SU-DHL-6 (cell line): ENCODE results near the gene SUGCT.

Source experiments
- H2AFZ ChIP-seq: fragments of 200-600 bp; sonication (generic); 2 replicates; pipeline ENCODE4 v1.6.1; 2014; ENCODE audit warnings: low read depth, mild to moderate bottlenecking, moderate library complexity, mixed read lengths, antibody characterized with exemption, low read length; ENCODE audit not compliant: severe bottlenecking
- H3F3A ChIP-seq: fragments of 200-600 bp; shearing (Covaris generic); 2 replicates; pipeline ENCODE4 v1.6.0; 2016; ENCODE audit warnings: antibody characterized with exemption, mild to moderate bottlenecking; ENCODE audit not compliant: insufficient read depth
- H3K27ac ChIP-seq: fragments of 200-600 bp; sonication (generic); 2 replicates; pipeline ENCODE4 v1.5.1; 2016; ENCODE audit warnings: low read depth, mild to moderate bottlenecking, low read length, moderate library complexity, mixed read lengths
- H3K27me3 ChIP-seq: fragments of 200-600 bp; sonication (generic), shearing (Covaris generic); 2 replicates; pipeline ENCODE4 v1.6.0; 2014; ENCODE audit warnings: mild to moderate bottlenecking, low read length
- H3K36me3 ChIP-seq: fragments of 200-600 bp; sonication (generic); 2 replicates; pipeline ENCODE4 v1.6.1; 2014; ENCODE audit warnings: mild to moderate bottlenecking, low read length, mixed read lengths
- H3K4me2 ChIP-seq: fragments of 300-600, 200-600 bp; shearing (Covaris generic), sonication (generic); 2 replicates; pipeline ENCODE4 v1.6.0; 2014; ENCODE audit warnings: low read length, low read depth, mild to moderate bottlenecking; ENCODE audit not compliant: poor library complexity, severe bottlenecking
- H3K4me3 ChIP-seq: fragments of 200-600 bp; sonication (generic); 2 replicates; pipeline ENCODE4 v1.5.1; 2014; ENCODE audit warnings: antibody characterized with exemption, low read length, mild to moderate bottlenecking, mixed read lengths; ENCODE audit not compliant: insufficient read depth, poor library complexity, severe bottlenecking
- H3K79me2 ChIP-seq: fragments of 200-600 bp; sonication (generic); 2 replicates; pipeline ENCODE4 v1.6.1; 2014; ENCODE audit warnings: mild to moderate bottlenecking, low read length, moderate library complexity; ENCODE audit not compliant: insufficient read depth
- H3K9ac ChIP-seq: fragments of 200-600 bp; sonication (generic); 2 replicates; pipeline ENCODE4 v1.7.0; 2014; ENCODE audit warnings: mild to moderate bottlenecking, low read length
- H3K9me2 ChIP-seq: fragments of 200-600 bp; sonication (generic); replicated peaks from 2 replicates; pipeline ENCODE4 v1.6.1; 2014; ENCODE audit warnings: low read length; ENCODE audit not compliant: insufficient read depth
- H3K9me3 ChIP-seq: fragments of 200-600 bp; sonication (generic); 2 replicates; pipeline ENCODE4 v1.6.1; 2014; ENCODE audit warnings: low read length, mixed read lengths; ENCODE audit not compliant: insufficient read depth
- H4K20me1 ChIP-seq: fragments of 200-600 bp; sonication (generic); 2 replicates; pipeline ENCODE4 v1.6.1; 2014; ENCODE audit warnings: low read depth, mild to moderate bottlenecking, antibody characterized with exemption, low read length, moderate library complexity, mixed read lengths
- CTCF ChIP-seq: fragments of 200-600 bp; sonication (generic); IDR thresholded peaks from one replicate; pipeline ENCODE4 v1.5.1; 2017; ENCODE audit warnings: antibody characterized with exemption, mild to moderate bottlenecking, low read length, moderate library complexity; ENCODE audit not compliant: insufficient read depth, poor library complexity, severe bottlenecking
- EZH2phosphoT487 ChIP-seq: fragments of 200-600 bp; sonication (generic), shearing (Covaris generic); conservative IDR thresholded peaks from 2 replicates; pipeline ENCODE4 v1.6.1; 2018; ENCODE audit warnings: mild to moderate bottlenecking, antibody characterized with exemption, low read length, moderate library complexity, mixed read lengths

SUGCT gene

GRCh38 chr7:40711706-40712105, 576.9 kb downstream of the SUGCT start:
- Histone ChIP-seq H2AFZ (no peak overlapping the region), H3F3A (no peaks in the 10 kb centered on the region), H3K9me3 (no peaks in the 10 kb centered on the region), H3K27ac (no peak overlapping the region), H3K4me2 (no peak overlapping the region), H3K79me2 (no peaks in the 10 kb centered on the region), H3K36me3 (no peaks in the 10 kb centered on the region), H3K9ac (no peak overlapping the region), H4K20me1 (no peaks in the 10 kb centered on the region), H3K9me2 (no peaks in the 10 kb centered on the region), H3K27me3 (no peaks in the 10 kb centered on the region), H3K4me3 (no peak overlapping the region)
- TF ChIP-seq CTCF (no peak), EZH2phosphoT487 (no peak)

GRCh38 chr7:40714363-40715052, 579.7 kb downstream of the SUGCT start:
- no peaks in the 10 kb centered on the region for H3K79me2 ChIP-seq
- H2AFZ ChIP-seq = no peak overlapping the region
- H3K4me3 ChIP-seq = no peak overlapping the region
- TF ChIP-seq EZH2phosphoT487 = no peak
- no peak for TF ChIP-seq CTCF
- no peaks in the 10 kb centered on the region for H3K36me3 ChIP-seq
- H4K20me1 ChIP-seq = no peaks in the 10 kb centered on the region
- H3F3A ChIP-seq = no peaks in the 10 kb centered on the region
- H3K9me3 ChIP-seq = no peaks in the 10 kb centered on the region
- H3K9ac ChIP-seq = no peak overlapping the region
- no peaks in the 10 kb centered on the region for H3K9me2 ChIP-seq
- H3K27ac ChIP-seq = no peak overlapping the region
- H3K4me2 ChIP-seq = no peak overlapping the region
- no peaks in the 10 kb centered on the region for H3K27me3 ChIP-seq

- H4K20me1 ChIP-seq = no peaks in the 10 kb centered on the region
- no peaks in the 10 kb centered on the region for H3K79me2 ChIP-seq
- H3K27ac ChIP-seq = no peak overlapping the region
- no peaks in the 10 kb centered on the region for H3K36me3 ChIP-seq
- H3K4me3 ChIP-seq = no peak overlapping the region
- H3K9me3 ChIP-seq = no peaks in the 10 kb centered on the region
- no peak overlapping the region for H3K4me2 ChIP-seq
- no peaks in the 10 kb centered on the region for H3K27me3 ChIP-seq
- no peak overlapping the region for H3K9ac ChIP-seq
- H2AFZ ChIP-seq = no peak overlapping the region
- no peaks in the 10 kb centered on the region for H3F3A ChIP-seq
- no peak for TF ChIP-seq EZH2phosphoT487
- no peak for TF ChIP-seq CTCF
- no peaks in the 10 kb centered on the region for H3K9me2 ChIP-seq
These were observed 580.2 kb downstream of the SUGCT start for GRCh38 chr7:40715053-40715430.
